ENCODE results near the gene CDX4. TPM values are rescaled to one million over a fixed set of nuclear protein-coding genes. Genes with fewer than 3 reads are reported as not detected.

CDX4 gene
- total RNA-seq, 2 donors from 2014 or later: 0.18 TPM; not detected in 1

DNA sequence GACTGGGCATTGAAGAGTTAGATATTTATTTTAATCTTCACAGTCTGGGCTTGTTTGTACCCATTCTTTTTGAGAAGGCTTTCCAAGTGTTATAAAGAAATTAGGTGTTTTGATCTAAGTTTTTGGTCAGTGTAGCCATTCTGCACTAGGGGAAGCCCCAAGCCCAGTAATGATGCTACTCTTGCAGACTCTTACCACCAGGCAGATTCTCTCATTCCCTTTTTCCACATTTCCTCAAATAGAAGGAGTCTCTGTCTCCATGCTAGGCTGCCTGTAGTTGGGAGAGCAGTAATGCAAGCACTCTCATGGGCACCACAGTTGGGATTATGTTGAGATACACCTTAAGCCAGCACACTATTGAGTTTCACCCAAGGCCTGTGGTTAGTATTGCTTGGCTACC is 21.5 kb downstream of the CDX4 start:
- H3K4me1 ChIP-seq (ENCODE audit: control insufficient read depth, insufficient read depth, low read length): no peaks in the 10 kb centered on the region
- H3K27ac ChIP-seq (ENCODE audit: low read depth, low read length): no peak overlapping the region
- H3K4me3 ChIP-seq (ENCODE audit: low read length): no peak overlapping the region
- no peaks in the 10 kb centered on the region for H3K9me3 Mint-ChIP-seq
- no peaks in the 10 kb centered on the region for H3K9me3 ChIP-seq (ENCODE audit: control insufficient read depth, low read length)
- no peak overlapping the region for H3K27ac Mint-ChIP-seq
- no peak for DNase-seq
- H3K27me3 ChIP-seq (ENCODE audit: control insufficient read depth, insufficient read depth, low read length, poor library complexity, severe bottlenecking): no peaks in the 10 kb centered on the region
- TF ChIP-seq, protein P1, sequence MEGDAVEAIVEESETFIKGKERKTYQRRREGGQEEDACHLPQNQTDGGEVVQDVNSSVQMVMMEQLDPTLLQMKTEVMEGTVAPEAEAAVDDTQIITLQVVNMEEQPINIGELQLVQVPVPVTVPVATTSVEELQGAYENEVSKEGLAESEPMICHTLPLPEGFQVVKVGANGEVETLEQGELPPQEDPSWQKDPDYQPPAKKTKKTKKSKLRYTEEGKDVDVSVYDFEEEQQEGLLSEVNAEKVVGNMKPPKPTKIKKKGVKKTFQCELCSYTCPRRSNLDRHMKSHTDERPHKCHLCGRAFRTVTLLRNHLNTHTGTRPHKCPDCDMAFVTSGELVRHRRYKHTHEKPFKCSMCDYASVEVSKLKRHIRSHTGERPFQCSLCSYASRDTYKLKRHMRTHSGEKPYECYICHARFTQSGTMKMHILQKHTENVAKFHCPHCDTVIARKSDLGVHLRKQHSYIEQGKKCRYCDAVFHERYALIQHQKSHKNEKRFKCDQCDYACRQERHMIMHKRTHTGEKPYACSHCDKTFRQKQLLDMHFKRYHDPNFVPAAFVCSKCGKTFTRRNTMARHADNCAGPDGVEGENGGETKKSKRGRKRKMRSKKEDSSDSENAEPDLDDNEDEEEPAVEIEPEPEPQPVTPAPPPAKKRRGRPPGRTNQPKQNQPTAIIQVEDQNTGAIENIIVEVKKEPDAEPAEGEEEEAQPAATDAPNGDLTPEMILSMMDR (conservative IDR thresholded peaks at IDR 0.05): no peak
- H3K36me3 ChIP-seq (ENCODE audit: control insufficient read depth, insufficient read depth, low read length): no peaks in the 10 kb centered on the region
- H3K27me3 Mint-ChIP-seq (ENCODE audit: insufficient read depth): peaks cover 1% of the 10 kb centered on the region
- H3K9ac ChIP-seq (ENCODE audit: extremely low read depth, low read length, poor library complexity, severe bottlenecking): no peak overlapping the region
- no peaks in the 10 kb centered on the region for H3K4me1 Mint-ChIP-seq
- no peaks in the 10 kb centered on the region for H3K36me3 Mint-ChIP-seq (ENCODE audit: low read depth)
- H3K4me3 Mint-ChIP-seq: no peak overlapping the region

DNA sequence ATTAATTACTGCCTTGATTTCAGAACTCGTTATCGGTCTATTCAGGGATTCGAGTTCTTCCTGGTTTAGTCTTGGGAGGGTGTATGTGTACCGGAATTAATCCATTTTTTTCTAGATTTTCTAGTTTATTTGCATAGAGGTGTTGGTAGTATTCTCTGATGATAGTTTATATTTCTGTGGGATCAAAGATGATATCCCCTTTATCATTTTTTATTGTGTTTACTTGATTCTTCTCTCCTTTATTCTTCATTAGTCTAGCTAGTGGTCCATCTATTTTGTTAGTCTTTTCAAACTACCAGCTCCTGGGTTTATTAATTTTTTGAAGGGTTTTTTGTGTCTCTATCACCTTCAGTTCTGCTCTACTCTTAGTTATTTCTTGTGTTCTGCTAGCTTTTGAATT is 32.1 kb downstream of the CDX4 start:
- H3K4me1 Mint-ChIP-seq: no peaks in the 10 kb centered on the region
- no peak overlapping the region for H3K9ac ChIP-seq (ENCODE audit: extremely low read depth, low read length, poor library complexity, severe bottlenecking)
- no peaks in the 10 kb centered on the region for H3K27me3 Mint-ChIP-seq (ENCODE audit: insufficient read depth)
- 93% methylated on average over 3 of the region's 4 CpGs; no CpG with 5 or more reads in 1 of the 2 experiments for WGBS, 2 experiments (ENCODE audit: insufficient coverage in 1 of 2, insufficient read length in 1 of 2)
- no peaks in the 10 kb centered on the region for H3K9me3 ChIP-seq (ENCODE audit: control insufficient read depth, low read length)
- DNase-seq: no peak
- H3K36me3 Mint-ChIP-seq (ENCODE audit: low read depth): no peaks in the 10 kb centered on the region
- no peak overlapping the region for H3K4me3 ChIP-seq (ENCODE audit: low read length)
- peaks cover 8% of the 10 kb centered on the region for H3K9me3 Mint-ChIP-seq
- H3K36me3 ChIP-seq (ENCODE audit: control insufficient read depth, insufficient read depth, low read length): no peaks in the 10 kb centered on the region
- no peaks in the 10 kb centered on the region for H3K4me1 ChIP-seq (ENCODE audit: control insufficient read depth, insufficient read depth, low read length)
- H3K27ac ChIP-seq (ENCODE audit: low read depth, low read length): no peak overlapping the region
- H3K27ac Mint-ChIP-seq: no peak overlapping the region
- no peaks in the 10 kb centered on the region for H3K27me3 ChIP-seq (ENCODE audit: control insufficient read depth, insufficient read depth, low read length, poor library complexity, severe bottlenecking)
- no peak overlapping the region for H3K4me3 Mint-ChIP-seq
- TF ChIP-seq, protein P1 (conservative IDR thresholded peaks at IDR 0.05): no peak

DNA sequence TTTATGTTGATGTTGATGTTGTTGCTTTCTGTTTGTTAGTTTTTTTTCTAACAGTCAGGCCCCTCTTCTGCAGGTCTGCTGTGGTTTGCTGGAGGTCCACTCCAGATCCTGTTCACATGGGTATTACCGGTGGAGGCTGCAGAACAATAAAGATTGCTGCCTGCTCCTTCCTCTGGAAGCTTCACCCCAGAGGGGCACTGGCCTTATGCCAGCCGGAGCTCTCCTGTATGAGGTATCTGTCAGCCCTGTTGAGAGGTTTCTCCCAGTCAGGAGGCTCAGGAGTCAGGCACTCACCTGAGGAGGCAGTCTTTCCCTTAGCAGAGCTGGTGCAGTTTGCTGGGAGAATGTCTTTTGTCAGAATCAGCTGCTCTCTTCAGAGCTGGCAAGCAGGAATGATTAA is 34.7 kb downstream of the CDX4 start:
- no peak overlapping the region for H3K27ac Mint-ChIP-seq

More for the DNA sequence above, 34.7 kb downstream of the CDX4 start:
- H3K4me3 ChIP-seq (ENCODE audit: low read length): no peak overlapping the region
- WGBS, 2 experiments (ENCODE audit: insufficient coverage in 1 of 2, insufficient read length in 1 of 2): 96% methylated on average over 2 of the region's 2 CpGs; no CpG with 5 or more reads in 1 of the 2 experiments
- TF ChIP-seq, protein P1 (conservative IDR thresholded peaks at IDR 0.05): no peak
- H3K9me3 ChIP-seq (ENCODE audit: control insufficient read depth, low read length): no peaks in the 10 kb centered on the region
- H3K27me3 ChIP-seq (ENCODE audit: control insufficient read depth, insufficient read depth, low read length, poor library complexity, severe bottlenecking): no peaks in the 10 kb centered on the region
- no peak overlapping the region for H3K27ac ChIP-seq (ENCODE audit: low read depth, low read length)
- H3K9ac ChIP-seq (ENCODE audit: extremely low read depth, low read length, poor library complexity, severe bottlenecking): no peak overlapping the region
- H3K4me3 Mint-ChIP-seq: no peak overlapping the region
- H3K4me1 ChIP-seq (ENCODE audit: control insufficient read depth, insufficient read depth, low read length): no peaks in the 10 kb centered on the region
- H3K27me3 Mint-ChIP-seq (ENCODE audit: insufficient read depth): no peaks in the 10 kb centered on the region
- peaks cover 8% of the 10 kb centered on the region for H3K9me3 Mint-ChIP-seq
- no peak for DNase-seq
- no peaks in the 10 kb centered on the region for H3K4me1 Mint-ChIP-seq
- no peaks in the 10 kb centered on the region for H3K36me3 ChIP-seq (ENCODE audit: control insufficient read depth, insufficient read depth, low read length)
- H3K36me3 Mint-ChIP-seq (ENCODE audit: low read depth): no peaks in the 10 kb centered on the region

Data from endodermal cell (in vitro differentiated cells).